Small intestine (tissue), 7 donors: ENCODE measurements around the gene XYLT2. TPM values are rescaled to one million over a fixed set of nuclear protein-coding genes. Genes with fewer than 3 reads are reported as not detected.
"Not testable (repeated sequence)": the region's sequence is repeated elsewhere in the genome, so short reads cannot be mapped to it uniquely, and the experiment has no call there.

Source experiments
- DNase-seq, 2 donors: peaks; one replicate each; pipeline versions ENCODE4 v3.0.0 to v3.0.0-alpha.2; 2013
- FAIRE-seq: peaks from 2 replicates; lab custom pipeline; 2012; peaks lifted over from hg19 to GRCh38; lab: Jason Lieb, UNC
- H3K27ac ChIP-seq, 3 donors: one replicate each; pipeline ENCODE4 v1.5.1; 2013; ENCODE audit warnings: low read length in 2 of 3, mild to moderate bottlenecking in 2 of 3, control low read depth in 1 of 3, inconsistent platforms in 1 of 3, low read depth in 1 of 3, moderate library complexity in 1 of 3
- H3K27me3 ChIP-seq, 3 donors: one replicate each; pipeline ENCODE4 v1.6.1; 2013; ENCODE audit warnings: low read length in 3 of 3, inconsistent platforms in 1 of 3; ENCODE audit not compliant: control insufficient read depth in 3 of 3, insufficient read depth in 3 of 3
- H3K36me3 ChIP-seq, 3 donors: one replicate each; pipeline ENCODE4 v1.6.1; 2013; ENCODE audit warnings: low read length in 3 of 3, inconsistent platforms in 1 of 3, low read depth in 1 of 3, mild to moderate bottlenecking in 1 of 3, moderate library complexity in 1 of 3; ENCODE audit not compliant: control insufficient read depth in 3 of 3, insufficient read depth in 2 of 3
- H3K4me1 ChIP-seq, 3 donors: one replicate each; pipeline ENCODE4 v1.6.1; 2013; ENCODE audit warnings: low read length in 2 of 3, inconsistent platforms in 1 of 3, low read depth in 1 of 3, mild to moderate bottlenecking in 1 of 3, moderate library complexity in 1 of 3; ENCODE audit not compliant: control insufficient read depth in 3 of 3, insufficient read depth in 2 of 3
- H3K4me3 ChIP-seq, 3 donors: one replicate each; pipeline ENCODE4 v1.5.1; 2013; ENCODE audit warnings: low read length in 3 of 3, control low read depth in 1 of 3, inconsistent platforms in 1 of 3, low read depth in 1 of 3, mild to moderate bottlenecking in 1 of 3, moderate library complexity in 1 of 3
- H3K9me3 ChIP-seq, 2 donors: one replicate each; pipeline ENCODE4 v1.6.1; 2013; ENCODE audit warnings: low read depth in 1 of 2, low read length in 1 of 2; ENCODE audit not compliant: control insufficient read depth in 2 of 2, insufficient read depth in 1 of 2
- WGBS, 3 donors: extraction: QIAGEN DNeasy Blood & Tissue Kit; methylation state at CpG; one replicate each; pipeline ENCODE4 v1.1.7; 2013; 5-methylcytosine and 5-hydroxymethylcytosine counted together
- polyA plus RNA-seq, 4 donors: library from polyadenylated mRNA; stranded (reverse) in 3 of 4; unstranded in 1 of 4; fragments of 200-250 nt in 3 of 4; fragments of 120-200 nt in 1 of 4; gene quantifications; one replicate each; pipeline versions ENCODE4 v1.2.1 to v1.2.3, GENCODE V29; 2013
- donor health status: healthy with polysubstance abuse.
- donor health status: control.
- donor health status: control.
- donor health status: Bipolar disorder and iron deficiency.
- donor health status: healthy.

XYLT2 gene
- polyA plus RNA-seq, 4 donors = 3.8 to 18.2 (median 6.7) TPM

DNA sequence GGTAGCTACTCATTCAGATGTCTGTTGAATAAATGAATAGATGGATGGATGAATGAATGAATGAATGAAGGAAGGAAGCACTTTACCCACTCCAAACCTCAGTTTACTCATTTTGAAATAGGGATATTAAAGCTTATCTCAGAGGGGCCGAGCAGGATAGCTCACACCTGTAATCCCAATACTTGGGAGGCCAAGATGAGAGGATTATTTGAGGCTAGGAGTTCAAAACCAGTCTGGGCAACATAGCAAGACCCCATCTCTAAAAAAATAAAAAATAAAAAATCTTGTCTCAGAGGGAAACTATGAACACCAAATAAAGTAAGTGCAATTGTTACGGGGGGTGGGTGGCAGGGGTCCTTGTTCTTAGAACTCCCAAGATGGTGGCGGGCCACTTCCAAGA is 52.7 kb downstream of the XYLT2 start:
- Histone ChIP-seq H3K4me1 (peaks cover 0 to 14% (median 2%) of the 10 kb centered on the region in 3 donors), H3K36me3 (peaks cover 2 to 15% (median 4%) of the 10 kb centered on the region in 3 donors)
- H3K4me3 ChIP-seq, H3K9me3 ChIP-seq, H3K27me3 ChIP-seq, DNase-seq, FAIRE-seq, H3K27ac ChIP-seq: not testable (repeated sequence)
- WGBS, 3 donors = 94 to 99% (median 95%) methylated on average over 3 of the region's 3 CpGs

DNA sequence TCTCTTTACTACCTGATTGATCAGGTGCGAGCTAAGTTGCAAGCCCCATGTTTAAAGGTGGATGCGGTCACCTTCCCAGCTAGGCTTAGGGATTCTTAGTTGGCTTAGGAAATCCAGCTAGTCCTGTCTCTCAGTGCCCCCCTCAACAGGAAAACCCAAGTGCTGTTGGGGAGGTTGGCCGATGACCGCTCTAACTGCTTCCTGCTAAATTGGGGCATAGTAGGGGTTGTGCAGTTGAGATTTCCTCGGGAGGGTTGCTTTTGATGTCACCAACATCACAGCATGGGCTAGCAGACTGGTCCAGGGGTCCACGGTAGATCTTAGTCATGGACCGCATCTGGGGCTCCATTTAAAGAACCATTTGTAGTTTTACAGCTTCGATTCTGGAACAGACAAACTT is 53.7 kb downstream of the XYLT2 start:
- 91 to 94% (median 94%) methylated on average over 8 of the region's 8 CpGs for WGBS, 3 donors
- FAIRE-seq, H3K36me3 ChIP-seq, H3K27ac ChIP-seq, H3K9me3 ChIP-seq, DNase-seq, H3K4me3 ChIP-seq, H3K27me3 ChIP-seq: not testable (repeated sequence)
- H3K4me1 ChIP-seq = peaks cover 0 to 14% (median 2%) of the 10 kb centered on the region in 3 donors

GRCh38 chr17:50405351-50405750 is 59.4 kb downstream of the XYLT2 start:
- not testable (repeated sequence) for FAIRE-seq, H3K9me3 ChIP-seq, H3K4me1 ChIP-seq, H3K36me3 ChIP-seq, H3K4me3 ChIP-seq, DNase-seq, H3K27ac ChIP-seq, H3K27me3 ChIP-seq
- 84 to 89% (median 88%) methylated on average over 4 of the region's 4 CpGs for WGBS, 3 donors

DNA sequence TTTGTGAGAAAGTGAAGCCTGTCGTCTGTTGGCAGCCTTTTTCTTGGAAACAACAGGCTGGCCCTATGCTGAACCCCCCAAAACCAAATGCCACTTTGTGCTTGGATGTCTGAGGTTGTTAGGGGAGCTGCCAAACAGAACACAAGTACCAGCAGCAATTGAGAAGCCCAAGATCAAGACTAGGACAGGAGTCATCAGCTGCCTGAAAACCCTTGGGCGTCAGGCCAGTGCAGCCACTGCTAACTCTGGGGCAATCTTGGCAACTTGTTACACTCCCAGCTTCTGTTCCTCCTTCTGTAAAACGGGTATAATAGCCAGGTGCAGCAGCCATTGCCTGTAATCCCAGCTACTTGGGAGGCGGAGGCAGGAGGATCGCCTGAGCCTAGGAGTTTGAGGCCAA is 60.7 kb downstream of the XYLT2 start:
- Histone ChIP-seq H3K9me3 (no peaks in the 10 kb centered on the region), H3K4me3 (no peak overlapping the region), H3K4me1 (no peaks in the 10 kb centered on the region), H3K36me3 (no peaks in the 10 kb centered on the region), H3K27ac (no peak overlapping the region), H3K27me3 (peaks cover 0 to 4% (median 0%) of the 10 kb centered on the region in 3 donors)
- DNase-seq (no peak), FAIRE-seq (no peak)
- whole genome bisulfite sequencing, 3 donors = 74 to 82% (median 81%) methylated on average over 5 of the region's 5 CpGs

- FAIRE-seq = no peak
- no peak for DNase-seq
- Histone ChIP-seq H3K27me3 (peaks cover 0 to 4% (median 0%) of the 10 kb centered on the region in 3 donors), H3K36me3 (no peaks in the 10 kb centered on the region), H3K9me3 (peaks cover 0 to 5% of the 10 kb centered on the region in 2 donors), H3K4me1 (no peaks in the 10 kb centered on the region), H3K27ac (no peak overlapping the region), H3K4me3 (no peak overlapping the region)
- 68 to 82% (median 75%) methylated on average over 4 of the region's 4 CpGs for WGBS, 3 donors
Observed at GRCh38 chr17:50407921-50408320, 62.0 kb downstream of the XYLT2 start.

Other genes starting within 250 kb of the XYLT2 start
- 1 to 10 TPM in 2 of 4 donors, under 1 TPM in 2; 0.54 to 2.9 (median 1.4) TPM for gene SAMD14, start 216.0 kb upstream of the XYLT2 start, polyA plus RNA-seq
- gene PPP1R9B, start 195.4 kb upstream of the XYLT2 start, polyA plus RNA-seq = 10 to 100 TPM; 14.1 to 31.8 (median 21.6) TPM
- 1 to 10 TPM in 2 of 4 donors, under 1 TPM in 1, not detected in 1; 0.96 to 6.2 (median 5.0) TPM for gene SGCA, start 180.1 kb upstream of the XYLT2 start, polyA plus RNA-seq
- gene COL1A1, start 144.5 kb upstream of the XYLT2 start, polyA plus RNA-seq = 100 to 1,000 TPM in 1 of 4 donors, 10 to 100 TPM in 1, 1 to 10 TPM in 2; 2.2 to 320 (median 27.2) TPM
- gene TMEM92, start 71.7 kb upstream of the XYLT2 start, polyA plus RNA-seq = 10 to 100 TPM; 29.1 to 91.1 (median 46.3) TPM
- gene MRPL27, start 27.1 kb downstream of the XYLT2 start, polyA plus RNA-seq = 100 to 1,000 TPM in 3 of 4 donors, 10 to 100 TPM in 1; 70.9 to 247 (median 163) TPM
- 1 to 10 TPM in 2 of 4 donors, not detected in 2; 2.5 to 4.3 TPM for gene EME1, start 27.1 kb downstream of the XYLT2 start, polyA plus RNA-seq
- 100 to 1,000 TPM in 1 of 4 donors, 10 to 100 TPM in 3; 51.0 to 108 (median 64.0) TPM for gene LRRC59, start 51.4 kb downstream of the XYLT2 start, polyA plus RNA-seq
- gene ACSF2, start 80.1 kb downstream of the XYLT2 start, polyA plus RNA-seq = 100 to 1,000 TPM in 3 of 4 donors, 10 to 100 TPM in 1; 13.5 to 259 (median 117) TPM
- 10 to 100 TPM in 1 of 4 donors, 1 to 10 TPM in 2, under 1 TPM in 1; 0.87 to 13.4 (median 5.8) TPM for gene CHAD, start 122.8 kb downstream of the XYLT2 start, polyA plus RNA-seq
- 10 to 100 TPM; 18.1 to 36.4 (median 19.5) TPM for gene RSAD1, start 132.7 kb downstream of the XYLT2 start, polyA plus RNA-seq
- 1 to 10 TPM in 1 of 4 donors, under 1 TPM in 2, not detected in 1; 0.13 to 1.6 (median 0.45) TPM for gene MYCBPAP, start 162.3 kb downstream of the XYLT2 start, polyA plus RNA-seq
- 10 to 100 TPM in 2 of 4 donors, 1 to 10 TPM in 2; 5.4 to 28.1 (median 11.5) TPM for gene EPN3, start 186.6 kb downstream of the XYLT2 start, polyA plus RNA-seq
- 10 to 100 TPM in 3 of 4 donors, 1 to 10 TPM in 1; 7.0 to 67.0 (median 23.6) TPM for gene SPATA20, start 201.0 kb downstream of the XYLT2 start, polyA plus RNA-seq
- gene CACNA1G, start 214.6 kb downstream of the XYLT2 start, polyA plus RNA-seq = 1 to 10 TPM in 1 of 4 donors, under 1 TPM in 1, not detected in 2; 0.03 to 1.7 TPM